Fibroblast of lung (primary cell): Measurements from ENCODE around the gene SMYD1. TPM values are rescaled to one million over a fixed set of nuclear protein-coding genes. Genes with fewer than 3 reads are reported as not detected.

ENCODE experiments used
- DNase-seq, 2 donors: peaks; one replicate each; pipeline versions ENCODE4 v3.0.0 to v3.0.0-alpha.2; 2010; ENCODE audit warnings: low read depth in 2 of 2
- H2AFZ ChIP-seq: 2 replicates; pipeline ENCODE4 v1.5.1; 2012; ENCODE audit warnings: low read length, control low read depth, inconsistent platforms
- H3K27ac ChIP-seq: 2 replicates; pipeline ENCODE4 v1.5.1; 2011; ENCODE audit warnings: low read length, control low read depth; ENCODE audit not compliant: insufficient read depth
- H3K27me3 ChIP-seq: 2 replicates; pipeline ENCODE4 v1.5.1; 2011; ENCODE audit warnings: mild to moderate bottlenecking, low read length; ENCODE audit not compliant: control insufficient read depth, insufficient read depth
- H3K36me3 ChIP-seq: 2 replicates; pipeline ENCODE4 v1.5.1; 2011; ENCODE audit warnings: low read length; ENCODE audit not compliant: control insufficient read depth, insufficient read depth
- H3K4me1 ChIP-seq: 2 replicates; pipeline ENCODE4 v1.5.1; 2011; ENCODE audit warnings: low read length; ENCODE audit not compliant: control insufficient read depth, insufficient read depth; ENCODE audit errors: extremely low read depth
- H3K4me2 ChIP-seq: 2 replicates; pipeline ENCODE4 v1.5.1; 2011; ENCODE audit warnings: low read length, control low read depth; ENCODE audit not compliant: insufficient read depth; ENCODE audit errors: extremely low read depth
- H3K4me3 ChIP-seq, 4 experiments: fragments of 200-600 bp in 1 of 4; sonication (generic) in 1 of 4; replicated peaks in 1 of 4; 2 replicates each; pipeline ENCODE4 v1.5.1; 2011 to 2016; ENCODE audit warnings: low read length in 4 of 4, low read depth in 3 of 4, mild to moderate bottlenecking in 3 of 4, control low read depth in 2 of 4, inconsistent platforms in 1 of 4, mixed read lengths in 1 of 4; ENCODE audit not compliant: insufficient read depth in 1 of 4; ENCODE audit errors: control extremely low read depth in 1 of 4
- H3K79me2 ChIP-seq: 2 replicates; pipeline ENCODE4 v1.5.1; 2012; ENCODE audit warnings: mild to moderate bottlenecking, low read length, inconsistent platforms; ENCODE audit not compliant: control insufficient read depth, insufficient read depth
- H3K9ac ChIP-seq: 2 replicates; pipeline ENCODE4 v1.5.1; 2011; ENCODE audit warnings: mild to moderate bottlenecking, low read length, control low read depth; ENCODE audit not compliant: insufficient read depth
- H3K9me3 ChIP-seq: 2 replicates; pipeline ENCODE4 v1.5.1; 2012; ENCODE audit warnings: low read depth, low read length; ENCODE audit not compliant: control insufficient read depth, insufficient read depth
- H4K20me1 ChIP-seq: 2 replicates; pipeline ENCODE4 v1.5.1; 2011; ENCODE audit warnings: low read length; ENCODE audit not compliant: control insufficient read depth, insufficient read depth; ENCODE audit errors: extremely low read depth
- EZH2 ChIP-seq: IDR thresholded peaks from 2 replicates; pipeline ENCODE4 v1.5.1; 2012; ENCODE audit warnings: low read length, control low read depth, mild to moderate bottlenecking; ENCODE audit errors: missing control alignments
- polyA plus RNA-seq, 2 donors: library from polyadenylated mRNA; depleted of rRNA in 1 of 2; stranded (reverse) in 1 of 2; unstranded in 1 of 2; fragments of >200 nt; gene quantifications; 2 replicates each; pipeline ENCODE4 v1.2.1, GENCODE V29; 2011 to 2012; ENCODE audit warnings: missing spikeins in 1 of 2
- total RNA-seq: library from RNA; depleted of rRNA; stranded (reverse); fragments of >200 nt; gene quantifications from 2 replicates; pipeline ENCODE4 v1.2.1, GENCODE V29; 2014
- TF ChIP-seq, protein P1 (sequence below), 2 donors: IDR thresholded peaks in 1 of 2; conservative IDR thresholded peaks in 1 of 2; 1 replicate in 1 of 2; 2 replicates in 1 of 2; pipeline ENCODE4 v1.5.1; 2011 to 2012; ENCODE audit warnings: low read length in 2 of 2, control low read depth in 1 of 2, inconsistent platforms in 1 of 2, low read depth in 1 of 2, mild to moderate bottlenecking in 1 of 2

SMYD1 gene
- total and polyA plus RNA-seq, 2 donors (not counting 1 experiment from before 2014, with no cell fraction given) = not detected

DNA sequence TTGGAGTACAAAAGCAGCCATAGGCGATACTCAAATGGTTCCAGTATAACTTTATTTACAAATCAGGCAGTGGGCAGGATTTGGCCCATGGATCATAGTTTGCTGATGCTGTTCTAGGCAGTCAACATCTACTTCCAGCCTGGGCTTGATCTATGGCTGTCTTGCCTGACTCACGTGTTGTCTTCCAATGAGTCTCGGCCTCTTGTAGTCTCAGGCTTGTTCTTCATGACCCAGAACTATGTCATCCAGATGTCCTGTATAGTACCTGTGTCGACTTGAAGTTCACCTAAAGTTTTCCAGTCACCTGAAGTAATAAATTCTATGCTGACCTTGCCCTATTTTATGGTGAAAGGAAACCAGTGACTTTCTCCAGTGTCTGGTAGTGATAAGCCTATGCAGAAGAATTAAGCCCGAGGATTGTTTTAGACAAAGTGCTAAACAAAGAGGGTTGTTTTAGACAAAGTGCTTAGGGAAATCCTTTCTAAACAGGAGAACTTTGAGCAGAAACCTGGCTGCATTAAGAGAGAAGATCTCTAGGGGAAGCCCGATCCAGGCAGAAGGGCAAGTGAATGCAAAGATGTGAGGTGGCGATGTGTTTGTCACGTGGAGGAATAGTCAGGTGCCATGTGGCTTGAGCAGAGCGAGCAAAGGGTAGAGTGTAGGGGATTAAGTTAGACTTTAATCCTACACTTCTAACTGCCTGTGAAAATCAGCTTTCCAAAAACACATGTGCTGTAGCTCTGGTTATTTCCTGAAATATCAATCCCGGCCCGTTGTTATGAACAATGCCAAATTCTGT is 94.0 kb downstream of the SMYD1 start:
- Histone ChIP-seq H3K27ac (no peak overlapping the region), H2AFZ (no peak overlapping the region), H3K27me3 (no peaks in the 10 kb centered on the region), H4K20me1 (no peaks in the 10 kb centered on the region), H3K4me2 (no peak overlapping the region), H3K9ac (no peak overlapping the region), H3K36me3 (no peaks in the 10 kb centered on the region), H3K9me3 (no peaks in the 10 kb centered on the region), H3K79me2 (no peaks in the 10 kb centered on the region), H3K4me1 (no peaks in the 10 kb centered on the region), H3K4me3 (no peak overlapping the region)
- TF ChIP-seq, protein P1, sequence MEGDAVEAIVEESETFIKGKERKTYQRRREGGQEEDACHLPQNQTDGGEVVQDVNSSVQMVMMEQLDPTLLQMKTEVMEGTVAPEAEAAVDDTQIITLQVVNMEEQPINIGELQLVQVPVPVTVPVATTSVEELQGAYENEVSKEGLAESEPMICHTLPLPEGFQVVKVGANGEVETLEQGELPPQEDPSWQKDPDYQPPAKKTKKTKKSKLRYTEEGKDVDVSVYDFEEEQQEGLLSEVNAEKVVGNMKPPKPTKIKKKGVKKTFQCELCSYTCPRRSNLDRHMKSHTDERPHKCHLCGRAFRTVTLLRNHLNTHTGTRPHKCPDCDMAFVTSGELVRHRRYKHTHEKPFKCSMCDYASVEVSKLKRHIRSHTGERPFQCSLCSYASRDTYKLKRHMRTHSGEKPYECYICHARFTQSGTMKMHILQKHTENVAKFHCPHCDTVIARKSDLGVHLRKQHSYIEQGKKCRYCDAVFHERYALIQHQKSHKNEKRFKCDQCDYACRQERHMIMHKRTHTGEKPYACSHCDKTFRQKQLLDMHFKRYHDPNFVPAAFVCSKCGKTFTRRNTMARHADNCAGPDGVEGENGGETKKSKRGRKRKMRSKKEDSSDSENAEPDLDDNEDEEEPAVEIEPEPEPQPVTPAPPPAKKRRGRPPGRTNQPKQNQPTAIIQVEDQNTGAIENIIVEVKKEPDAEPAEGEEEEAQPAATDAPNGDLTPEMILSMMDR (conservative IDR thresholded peaks at IDR 0.05 in 1 of 2, IDR thresholded peaks at IDR 0.05 in 1 of 2; ENCODE audit: low read depth in 1 of 2, low read length in 2 of 2) = no peak
- TF ChIP-seq EZH2 = no peak
- no peak for DNase-seq

Other genes with a start within 250 kb of the SMYD1 start
- gene RGPD2, start 242.0 kb upstream of the SMYD1 start, total RNA-seq = 1.0 and 3.0 TPM in 2 replicates
- 0.41 and 0.82 TPM in 2 replicates for gene RGPD2, start 242.0 kb upstream of the SMYD1 start, polyA plus RNA-seq
- 46.0 and 268 TPM in 2 replicates for gene RNU2-63P, start 51.3 kb upstream of the SMYD1 start, total RNA-seq
- not detected in 2 replicates for gene RNU2-63P, start 51.3 kb upstream of the SMYD1 start, polyA plus RNA-seq
- gene KRCC1, start 12.0 kb upstream of the SMYD1 start, total RNA-seq = 36.7 and 39.3 TPM in 2 replicates
- gene KRCC1, start 12.0 kb upstream of the SMYD1 start, polyA plus RNA-seq = 24.3 and 44.4 TPM in 2 replicates
- gene FABP1, start 60.2 kb downstream of the SMYD1 start, total RNA-seq = not detected in 2 replicates
- gene FABP1, start 60.2 kb downstream of the SMYD1 start, polyA plus RNA-seq = not detected in 2 replicates
- 9.9 and 17.5 TPM in 2 replicates for gene THNSL2, start 102.5 kb downstream of the SMYD1 start, total RNA-seq
- gene THNSL2, start 102.5 kb downstream of the SMYD1 start, polyA plus RNA-seq = 6.0 TPM in 1 of 2 replicates, not detected in the other